Rectal smooth muscle tissue (tissue), 1 donor: ENCODE data around the gene POLR2F.

Experiments
- H3K27ac ChIP-seq: one replicate; pipeline ENCODE4 v1.7.0; 2013; ENCODE audit warnings: low read depth, low read length, inconsistent platforms
- H3K27me3 ChIP-seq: one replicate; pipeline ENCODE4 v1.7.0; 2013; ENCODE audit warnings: low read length; ENCODE audit not compliant: control insufficient read depth, insufficient read depth
- H3K36me3 ChIP-seq: one replicate; pipeline ENCODE4 v1.7.0; 2013; ENCODE audit warnings: low read length; ENCODE audit not compliant: control insufficient read depth, insufficient read depth
- H3K4me1 ChIP-seq: one replicate; pipeline ENCODE4 v1.7.0; 2013; ENCODE audit warnings: low read length; ENCODE audit not compliant: control insufficient read depth, insufficient read depth
- H3K4me3 ChIP-seq: one replicate; pipeline ENCODE4 v1.7.0; 2013; ENCODE audit warnings: low read length
- H3K9ac ChIP-seq: one replicate; pipeline ENCODE4 v1.7.0; 2013; ENCODE audit warnings: low read length

Gene POLR2F

DNA sequence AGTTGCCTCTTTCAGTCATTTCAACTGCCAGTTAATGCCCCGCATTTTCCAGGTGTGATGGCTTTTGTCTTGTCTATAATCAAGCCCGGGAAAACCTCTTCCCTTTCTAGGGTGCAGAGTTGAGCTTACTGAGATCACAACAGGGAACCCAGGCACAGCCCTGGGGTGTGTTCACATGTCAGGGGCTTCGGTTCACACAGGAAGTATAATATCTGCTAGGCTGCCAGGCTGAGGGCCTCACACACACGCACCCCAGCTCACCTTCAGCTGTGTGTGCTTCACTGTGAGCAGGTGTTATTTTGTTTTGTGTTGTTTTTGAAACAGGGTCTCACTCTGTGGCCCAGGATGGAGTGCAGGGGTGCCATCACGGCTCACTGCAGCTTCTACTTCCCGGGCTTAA, 40.5 kb downstream of the POLR2F start:
- Histone ChIP-seq H3K9ac (no peak overlapping the region), H3K27ac (no peak overlapping the region)

DNA sequence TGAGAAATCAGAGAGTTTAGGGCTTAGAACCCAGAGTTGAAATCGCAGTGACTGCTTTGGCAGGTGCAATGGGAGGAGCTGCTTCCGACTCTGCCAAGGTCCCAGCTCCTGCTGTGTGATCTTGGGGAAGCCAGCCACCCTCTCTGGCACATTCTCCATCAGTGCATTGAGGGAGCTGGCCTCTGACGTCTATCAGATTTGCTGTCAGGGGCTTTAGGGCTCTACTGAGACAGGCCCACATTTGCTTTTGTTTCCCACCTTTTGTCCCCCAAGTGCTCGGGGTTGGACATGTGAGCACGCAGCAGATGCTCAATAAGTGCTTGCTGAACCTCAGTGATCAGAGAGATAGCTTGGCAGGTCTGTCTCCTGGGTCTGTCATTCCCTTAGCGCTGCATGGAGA, 41.5 kb downstream of the POLR2F start:
- Histone ChIP-seq H3K9ac (no peak overlapping the region), H3K27me3 (no peaks in the 10 kb centered on the region), H3K4me1 (no peaks in the 10 kb centered on the region), H3K4me3 (no peak overlapping the region), H3K27ac (no peak overlapping the region), H3K36me3 (no peaks in the 10 kb centered on the region)

More for the DNA sequence above, 40.5 kb downstream of the POLR2F start:
- Histone ChIP-seq H3K4me3 (no peak overlapping the region), H3K4me1 (no peaks in the 10 kb centered on the region), H3K27me3 (no peaks in the 10 kb centered on the region), H3K36me3 (no peaks in the 10 kb centered on the region)

DNA sequence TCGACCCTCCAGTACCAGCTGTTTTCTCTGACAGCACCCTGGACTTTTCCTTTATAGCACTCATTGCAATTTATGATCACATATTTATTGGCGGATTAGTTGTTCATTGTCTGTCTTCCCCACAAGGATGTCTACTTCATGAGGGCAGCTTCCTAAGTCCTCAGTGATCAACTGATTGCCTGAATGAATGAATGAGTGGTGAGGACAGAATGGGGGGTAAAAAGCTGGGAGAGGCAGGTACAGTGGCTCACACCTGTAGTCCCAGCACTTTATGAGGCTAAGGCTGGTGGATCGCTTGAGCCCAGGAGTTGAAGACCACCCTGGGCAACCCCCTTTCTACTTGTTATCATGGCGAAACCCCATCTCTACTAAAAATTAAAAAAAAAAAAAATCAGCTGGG, 42.0 kb downstream of the POLR2F start:
- Histone ChIP-seq H3K27ac (no peak overlapping the region), H3K4me3 (no peak overlapping the region), H3K27me3 (no peaks in the 10 kb centered on the region), H3K4me1 (no peaks in the 10 kb centered on the region), H3K36me3 (no peaks in the 10 kb centered on the region), H3K9ac (no peak overlapping the region)

DNA sequence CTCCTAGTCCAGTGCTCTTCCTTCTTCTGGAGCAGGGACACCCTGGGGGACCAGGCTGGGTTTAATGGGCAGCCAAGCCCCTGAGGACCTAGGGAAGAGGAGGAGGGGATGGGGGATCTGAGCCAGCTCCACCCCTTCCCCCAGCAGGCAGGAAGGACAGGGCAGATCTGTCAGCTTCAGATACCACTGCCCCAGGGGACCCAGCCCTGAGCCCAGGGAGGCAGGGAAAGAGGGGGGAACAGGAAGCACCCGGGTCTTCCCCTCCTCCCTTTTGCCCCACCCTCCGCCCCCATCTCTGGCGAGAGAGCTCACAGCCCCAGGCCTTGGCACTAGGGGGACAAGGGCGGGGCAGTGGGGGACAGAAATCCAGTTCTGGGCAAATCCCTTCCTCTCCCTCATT, 42.6 kb downstream of the POLR2F start:
- H3K4me1 ChIP-seq = no peaks in the 10 kb centered on the region
- H3K27ac ChIP-seq = peak overlapping the region; percentile 10
- no peak overlapping the region for H3K4me3 ChIP-seq
- no peaks in the 10 kb centered on the region for H3K27me3 ChIP-seq
- H3K36me3 ChIP-seq = no peaks in the 10 kb centered on the region
- no peak overlapping the region for H3K9ac ChIP-seq

DNA sequence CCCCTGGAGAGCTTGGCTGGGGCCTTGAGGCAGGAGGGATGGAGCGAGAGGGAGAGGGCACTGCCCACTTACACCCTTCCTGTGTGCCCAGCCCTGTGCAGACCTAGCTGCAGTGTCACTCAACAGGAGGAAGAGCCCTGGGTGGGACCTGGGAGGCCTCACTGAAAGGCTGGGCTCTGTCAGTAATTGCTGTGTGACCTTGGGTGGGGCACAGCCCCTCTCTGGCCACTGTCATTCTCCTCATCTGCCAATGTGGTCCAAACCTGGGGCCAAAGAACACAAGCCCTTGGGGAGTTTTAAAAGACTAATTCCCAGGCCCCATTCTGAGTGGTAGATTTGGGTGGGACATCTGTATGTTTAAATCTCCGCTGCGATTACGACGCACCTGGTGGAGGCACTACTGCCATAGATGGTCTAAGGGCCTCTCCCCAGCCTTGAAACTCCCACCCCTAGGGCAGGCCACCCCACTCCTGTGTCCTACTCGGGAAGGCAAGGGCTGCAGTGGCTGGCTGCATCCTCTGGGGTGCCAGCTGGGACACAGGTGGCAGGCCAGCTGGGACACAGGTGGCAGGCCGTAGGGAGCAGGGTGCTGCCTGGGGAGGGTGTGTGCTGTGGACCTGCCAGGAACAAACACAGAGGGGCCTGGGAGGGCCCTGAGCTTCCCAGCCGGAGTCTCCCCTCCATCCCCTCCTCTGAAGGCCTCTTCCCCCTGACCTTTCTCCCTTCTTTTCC, 43.2 kb downstream of the POLR2F start:
- no peaks in the 10 kb centered on the region for H3K27me3 ChIP-seq
- no peak overlapping the region for H3K4me3 ChIP-seq
- no peak overlapping the region for H3K9ac ChIP-seq
- no peaks in the 10 kb centered on the region for H3K4me1 ChIP-seq
- peak overlapping the region; percentile 10 for H3K27ac ChIP-seq
- no peaks in the 10 kb centered on the region for H3K36me3 ChIP-seq

DNA sequence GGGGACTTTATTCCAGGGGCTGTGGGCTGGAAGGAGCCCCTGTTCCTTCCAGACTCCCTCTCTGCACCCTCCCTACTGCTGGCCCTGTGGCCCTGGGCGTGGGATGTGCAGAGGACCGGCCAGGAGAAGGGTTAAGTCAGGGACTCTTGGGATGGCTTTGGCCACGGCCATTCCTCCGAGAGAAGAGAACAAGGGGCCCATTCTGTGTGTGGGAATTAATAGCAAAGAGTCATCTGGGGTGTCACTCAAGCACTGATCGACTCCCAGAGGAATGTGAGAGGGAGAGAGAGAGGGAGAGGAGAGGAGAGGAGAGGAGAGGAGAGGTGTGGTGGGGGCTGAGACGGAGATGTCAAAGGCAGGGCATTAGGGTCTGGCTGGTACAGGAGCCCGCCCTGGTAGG, 45.0 kb downstream of the POLR2F start:
- H3K4me3 ChIP-seq = no peak overlapping the region
- H3K9ac ChIP-seq = no peak overlapping the region
- no peaks in the 10 kb centered on the region for H3K27me3 ChIP-seq
- H3K27ac ChIP-seq = no peak overlapping the region
- no peaks in the 10 kb centered on the region for H3K36me3 ChIP-seq
- H3K4me1 ChIP-seq = no peaks in the 10 kb centered on the region

DNA sequence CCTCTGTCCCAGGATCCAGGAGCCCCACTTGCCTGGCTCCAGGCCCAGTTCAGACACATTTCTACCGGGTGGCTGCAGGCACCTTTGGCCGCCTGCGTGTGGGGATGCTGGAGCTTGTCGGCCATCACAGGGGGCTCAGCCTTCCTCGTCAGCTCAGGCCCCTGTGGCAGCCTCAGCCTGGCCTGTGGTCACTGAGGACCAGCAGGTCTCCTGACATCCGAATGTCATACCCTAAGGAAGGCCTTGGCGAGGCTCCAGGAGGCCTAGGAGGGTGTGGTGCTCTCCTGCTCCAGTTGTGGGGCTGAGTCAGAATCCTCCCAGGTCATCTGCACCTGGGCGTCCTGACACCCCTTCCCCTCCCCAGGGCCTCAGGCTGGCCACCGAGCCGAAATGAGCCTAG, 45.7 kb downstream of the POLR2F start:
- Histone ChIP-seq H3K27ac (peak overlapping the region; percentile 56), H3K4me1 (no peaks in the 10 kb centered on the region), H3K4me3 (no peak overlapping the region), H3K9ac (no peak overlapping the region), H3K27me3 (no peaks in the 10 kb centered on the region), H3K36me3 (no peaks in the 10 kb centered on the region)

DNA sequence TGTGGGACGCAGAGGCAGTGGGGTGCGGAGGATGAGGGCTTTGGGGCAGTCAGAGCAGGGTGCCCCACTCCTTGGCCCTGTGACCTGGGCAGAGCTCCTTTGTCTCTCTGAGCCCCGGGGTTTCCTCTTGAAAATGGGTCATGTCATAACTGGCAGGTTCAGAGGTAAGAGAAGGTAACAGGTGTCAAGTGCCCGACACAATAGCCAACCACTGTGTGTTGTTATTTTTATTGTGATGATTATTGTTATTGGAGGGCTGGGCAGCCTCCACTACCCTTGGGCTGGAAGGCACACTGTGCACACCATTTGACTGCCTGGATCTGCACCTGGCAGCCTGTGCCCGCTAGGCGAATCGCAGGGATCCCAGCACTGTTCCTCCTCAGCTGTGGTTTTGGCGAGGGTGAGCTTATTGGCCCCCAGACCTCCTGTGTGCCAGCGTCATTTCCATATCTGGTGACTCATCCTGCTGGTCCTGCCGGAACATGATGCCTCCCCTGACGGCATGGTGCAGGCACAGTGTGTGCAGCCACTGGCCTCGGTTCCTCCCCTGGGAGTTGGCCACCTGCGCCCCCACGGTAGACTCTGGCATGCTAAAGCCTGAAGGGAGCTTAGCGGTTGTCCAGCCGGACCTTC, 46.3 kb downstream of the POLR2F start:
- H3K9ac ChIP-seq = no peak overlapping the region
- no peaks in the 10 kb centered on the region for H3K36me3 ChIP-seq
- H3K27me3 ChIP-seq = no peaks in the 10 kb centered on the region
- H3K27ac ChIP-seq = peak overlapping the region; percentile 56
- no peak overlapping the region for H3K4me3 ChIP-seq
- no peaks in the 10 kb centered on the region for H3K4me1 ChIP-seq

DNA sequence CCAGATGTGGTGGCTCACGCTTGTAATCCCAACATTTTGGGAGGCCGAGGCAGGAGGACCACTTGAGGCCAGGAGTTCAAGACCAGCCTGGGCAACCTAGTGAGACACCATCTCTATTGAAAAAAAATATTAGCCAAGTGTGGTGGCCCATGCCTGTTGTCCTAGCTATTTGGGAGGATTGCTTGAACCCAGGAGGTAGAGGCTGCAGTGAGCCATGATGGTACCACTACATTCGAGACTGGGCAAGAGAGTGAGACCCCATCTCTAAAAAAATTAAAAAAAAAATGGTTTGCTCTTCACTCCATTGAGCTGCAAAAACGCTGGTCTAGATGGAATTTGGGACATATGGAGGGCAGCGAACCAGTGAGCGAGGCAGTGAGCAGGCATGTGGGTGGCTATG, 52.4 kb downstream of the POLR2F start:
- Histone ChIP-seq H3K36me3 (no peaks in the 10 kb centered on the region), H3K27ac (no peak overlapping the region), H3K4me1 (no peaks in the 10 kb centered on the region), H3K4me3 (no peak overlapping the region), H3K27me3 (no peaks in the 10 kb centered on the region), H3K9ac (no peak overlapping the region)

DNA sequence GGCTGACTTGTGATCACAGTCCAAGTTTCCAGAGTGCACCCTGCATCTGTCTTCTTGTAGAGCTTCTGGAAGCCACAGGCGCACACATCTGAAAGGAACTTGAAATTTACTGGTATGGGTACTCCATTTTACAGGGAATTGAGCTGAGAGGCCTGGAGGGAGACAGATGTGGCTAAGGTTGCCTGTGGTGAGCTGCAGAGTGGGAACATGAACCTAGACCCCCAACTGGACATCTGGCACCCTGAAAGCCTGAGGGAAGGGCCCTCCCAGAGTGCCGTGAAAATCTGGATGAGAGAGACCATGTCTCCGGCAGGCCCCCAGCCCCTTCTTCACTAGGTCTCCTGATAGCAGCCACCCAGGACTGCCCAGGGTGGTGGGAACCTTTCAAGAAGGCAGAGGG, 53.4 kb downstream of the POLR2F start:
- no peak overlapping the region for H3K27ac ChIP-seq
- H3K4me1 ChIP-seq = no peaks in the 10 kb centered on the region
- no peaks in the 10 kb centered on the region for H3K36me3 ChIP-seq
- no peaks in the 10 kb centered on the region for H3K27me3 ChIP-seq
- H3K4me3 ChIP-seq = no peak overlapping the region
- H3K9ac ChIP-seq = no peak overlapping the region

DNA sequence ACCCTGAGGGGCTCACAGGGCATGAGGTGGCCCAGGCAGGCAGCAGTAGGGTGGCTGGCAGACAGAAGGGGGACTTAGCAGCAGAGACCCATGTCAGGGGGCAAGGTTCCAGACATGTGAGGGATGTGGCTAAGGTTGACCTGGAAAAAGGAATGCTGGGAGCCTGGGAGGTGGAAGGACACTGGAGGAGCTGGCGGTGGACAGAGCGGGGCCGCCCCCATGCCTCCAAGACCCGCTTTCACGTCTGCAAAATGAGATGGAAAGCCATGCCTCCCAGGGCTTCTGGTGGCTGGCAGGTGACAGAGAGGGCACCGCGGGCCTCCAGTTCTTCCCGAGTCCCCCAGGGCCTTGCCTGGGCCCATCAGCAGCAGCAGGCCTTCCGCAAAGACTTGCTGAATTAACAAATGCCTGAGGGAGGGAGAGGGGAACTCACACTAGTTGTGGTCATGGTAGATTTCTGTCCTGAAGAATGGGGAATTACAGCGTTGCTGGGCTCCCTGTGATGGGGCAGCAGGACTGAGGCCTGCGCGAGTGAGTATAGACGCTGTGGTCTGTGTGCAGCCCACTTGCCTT, 53.9 kb downstream of the POLR2F start:
- no peak overlapping the region for H3K4me3 ChIP-seq
- no peak overlapping the region for H3K9ac ChIP-seq
- H3K36me3 ChIP-seq = no peaks in the 10 kb centered on the region
- no peaks in the 10 kb centered on the region for H3K27me3 ChIP-seq
- H3K27ac ChIP-seq = no peak overlapping the region
- no peaks in the 10 kb centered on the region for H3K4me1 ChIP-seq

DNA sequence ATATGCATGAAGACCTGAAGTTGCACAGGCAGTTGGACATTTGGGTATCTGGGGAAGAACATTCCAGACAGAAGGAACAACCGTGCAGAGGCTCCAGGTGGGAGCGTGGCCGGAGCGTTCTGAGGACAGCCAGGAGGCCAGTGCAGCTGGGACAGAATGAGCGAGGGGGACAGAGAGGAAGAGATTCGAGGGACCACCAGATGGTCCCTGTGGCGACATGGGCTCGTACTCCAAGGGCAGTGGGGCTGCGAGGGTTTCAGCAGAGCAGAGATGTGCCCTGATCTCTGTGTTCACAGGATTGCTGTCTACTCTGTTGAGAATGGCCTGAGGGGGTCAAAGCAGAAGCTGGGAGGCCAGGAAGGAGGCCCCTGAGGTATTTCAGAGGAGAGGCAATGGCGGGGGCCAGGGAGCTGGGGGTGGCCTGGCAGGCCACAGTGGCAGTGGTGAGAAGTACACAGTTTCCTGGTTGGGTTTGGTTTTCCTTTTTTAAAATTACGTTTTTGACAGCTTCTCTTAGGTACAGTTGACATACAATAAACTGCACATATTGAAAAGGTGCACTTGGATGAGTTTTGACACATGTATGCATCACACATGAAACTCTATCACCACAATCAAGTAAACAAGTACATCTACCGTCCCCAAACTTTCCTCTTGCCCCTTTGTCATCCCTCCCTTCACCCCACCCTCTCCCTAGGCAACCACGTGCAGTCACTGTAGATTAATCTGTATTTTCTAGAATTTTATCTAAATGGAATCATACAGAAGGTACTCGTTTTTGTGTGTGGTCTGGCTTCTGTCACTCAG, 55.7 kb downstream of the POLR2F start:
- H3K4me3 ChIP-seq = no peak overlapping the region
- no peak overlapping the region for H3K27ac ChIP-seq
- no peaks in the 10 kb centered on the region for H3K4me1 ChIP-seq
- H3K36me3 ChIP-seq = no peaks in the 10 kb centered on the region
- no peak overlapping the region for H3K9ac ChIP-seq
- no peaks in the 10 kb centered on the region for H3K27me3 ChIP-seq
